Heart left ventricle (tissue), 13 donors: ENCODE measurements around the gene HAPLN2.

Source experiments
- POLR2A ChIP-seq, 2 donors: fragments of 450-650 bp; IDR thresholded peaks; one replicate each; pipeline ENCODE4 v1.6.1; 2017; ENCODE audit warnings: antibody characterized with exemption in 2 of 2, mild to moderate bottlenecking in 2 of 2, moderate library complexity in 2 of 2
- TF ChIP-seq, protein P1 (sequence below), 12 donors: fragments of 200-600 bp; sonication (generic) in 4 of 12; IDR thresholded peaks; one replicate each; pipeline versions ENCODE4 v1.5.0 to v1.8.0; 2018 to 2022; ENCODE audit warnings: antibody characterized with exemption in 12 of 12, mild to moderate bottlenecking in 5 of 12
- donor health status: ischemic (EF 13 %, LVEDD 7.1; RV severe dilation, severe dysfunction).
- donor health status: DM: no; HTN: yes; CAD: no.
- donor health status: DM: no; HTN: no; CAD: no.
- donor health status: ischemic (EF 25% LVEDD 6.9; RV normal size, moderate dysfunction).
- donor health status: ischemic (EF 25% LVEDD 5.7; RV mildly dilated, moderate dysfunction).
- donor health status: ischemic (EF 35%, LVEDD 5.7; RV mildly dilated, moderate dysfunction).
- donor health status: nonischemic (EF 11% LVEDD 7.7; RV severe dilation, severe dysfunction).
- donor health status: DM: yes; HTN: yes; CAD: no.
- donor health status: PGD.
- donor health status: ischemic (EF 29% LVEDD 5.4; RV normal size, mild dysfunction).
- donor health status: nonischemic (EF 23%, LVEDD 6.1; RV moderate dilation, normal function).

DNA sequence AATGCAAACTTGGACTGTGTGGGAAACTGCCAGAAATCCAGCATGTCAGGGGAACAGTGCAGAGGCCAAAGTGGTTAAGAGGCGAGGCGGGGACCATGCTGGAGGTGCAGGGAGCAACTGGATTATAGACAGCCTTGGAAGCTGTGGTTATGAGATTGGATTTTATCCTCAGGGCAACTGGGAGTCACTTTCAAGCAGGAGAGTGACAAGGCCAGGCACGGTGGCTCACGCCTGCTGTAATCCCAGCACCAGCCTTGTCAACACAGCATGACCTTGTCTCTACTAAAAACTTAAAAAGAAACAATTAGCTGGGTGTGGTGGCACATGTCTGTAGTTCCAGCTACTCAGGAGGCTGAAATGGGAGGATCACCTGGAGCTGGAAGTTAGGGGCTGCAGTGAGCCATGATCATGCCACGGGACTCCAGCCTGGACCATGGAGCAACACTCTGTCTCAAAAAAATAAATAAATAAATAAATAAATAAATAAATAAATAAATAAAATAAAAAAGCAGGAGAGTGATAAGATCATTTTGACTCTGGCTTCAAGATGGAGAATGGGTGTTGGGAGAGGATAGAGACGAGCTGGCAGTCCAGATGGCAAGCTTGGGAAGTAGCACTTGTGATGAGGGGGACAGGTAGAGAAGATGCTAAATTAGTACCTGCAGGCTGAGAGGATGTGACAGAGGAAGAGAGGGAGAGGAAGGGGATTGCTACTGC, 3.5 kb downstream of the HAPLN2 start:
- TF ChIP-seq, protein P1, sequence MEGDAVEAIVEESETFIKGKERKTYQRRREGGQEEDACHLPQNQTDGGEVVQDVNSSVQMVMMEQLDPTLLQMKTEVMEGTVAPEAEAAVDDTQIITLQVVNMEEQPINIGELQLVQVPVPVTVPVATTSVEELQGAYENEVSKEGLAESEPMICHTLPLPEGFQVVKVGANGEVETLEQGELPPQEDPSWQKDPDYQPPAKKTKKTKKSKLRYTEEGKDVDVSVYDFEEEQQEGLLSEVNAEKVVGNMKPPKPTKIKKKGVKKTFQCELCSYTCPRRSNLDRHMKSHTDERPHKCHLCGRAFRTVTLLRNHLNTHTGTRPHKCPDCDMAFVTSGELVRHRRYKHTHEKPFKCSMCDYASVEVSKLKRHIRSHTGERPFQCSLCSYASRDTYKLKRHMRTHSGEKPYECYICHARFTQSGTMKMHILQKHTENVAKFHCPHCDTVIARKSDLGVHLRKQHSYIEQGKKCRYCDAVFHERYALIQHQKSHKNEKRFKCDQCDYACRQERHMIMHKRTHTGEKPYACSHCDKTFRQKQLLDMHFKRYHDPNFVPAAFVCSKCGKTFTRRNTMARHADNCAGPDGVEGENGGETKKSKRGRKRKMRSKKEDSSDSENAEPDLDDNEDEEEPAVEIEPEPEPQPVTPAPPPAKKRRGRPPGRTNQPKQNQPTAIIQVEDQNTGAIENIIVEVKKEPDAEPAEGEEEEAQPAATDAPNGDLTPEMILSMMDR (IDR thresholded peaks at IDR 0.05): no peak
- no peak for TF ChIP-seq POLR2A (IDR thresholded peaks at IDR 0.05)
